Epidermal melanocyte (primary cell): ENCODE results near the gene ARSI.
A peak's percentile ranks its signal among the peaks of the same experiment; 100 is the strongest.

Experiments used
- DNase-seq: peaks from one replicate; pipeline ENCODE4 v3.0.0; 2011; ENCODE audit warnings: low spot score; ENCODE audit not compliant: insufficient read length

Gene ARSI

GRCh38 chr5:150302301-150303069, at the start of gene ARSI:
TSS of gene ARSI (minus strand) at chr5:150302905. CDS start at chr5:150302373, 532 bp downstream.
- peak; percentile 52 for DNase-seq

- DNase-seq, result peak; percentile 51
These were observed 48.0 kb upstream of the ARSI start for GRCh38 chr5:150350524-150351344.

DNA sequence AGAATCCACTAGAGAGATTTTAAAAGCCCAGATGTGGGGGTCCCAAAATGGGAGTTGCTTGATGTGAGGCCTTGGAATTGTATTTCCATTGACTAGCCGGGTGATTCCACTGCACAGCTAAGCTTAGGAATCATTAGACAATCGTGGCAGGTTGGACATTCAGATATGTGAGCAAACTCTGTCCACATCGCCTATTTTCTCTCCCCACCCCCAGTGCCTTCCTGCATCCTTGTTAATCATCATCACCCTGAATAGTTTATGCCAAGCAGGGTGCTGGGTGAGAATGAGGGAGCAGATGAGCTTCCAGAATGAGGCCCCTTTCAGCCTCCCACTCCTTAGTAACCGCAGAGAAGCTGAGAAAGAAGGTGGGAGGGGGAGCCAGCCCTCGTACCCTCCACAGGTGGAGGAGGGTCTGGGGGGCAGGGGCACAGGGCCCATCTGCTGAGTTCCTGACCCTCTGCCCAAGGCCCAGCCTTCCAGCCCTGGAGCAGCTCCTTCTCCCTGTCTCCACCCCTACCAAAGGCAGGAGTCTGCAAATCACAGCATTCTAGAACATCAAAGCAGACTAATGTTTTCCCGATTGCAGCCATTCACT, 47.1 kb upstream of the ARSI start:
- no peak for DNase-seq

- no peak for DNase-seq
These were observed 44.7 kb upstream of the ARSI start for GRCh38 chr5:150347451-150347850.

DNA sequence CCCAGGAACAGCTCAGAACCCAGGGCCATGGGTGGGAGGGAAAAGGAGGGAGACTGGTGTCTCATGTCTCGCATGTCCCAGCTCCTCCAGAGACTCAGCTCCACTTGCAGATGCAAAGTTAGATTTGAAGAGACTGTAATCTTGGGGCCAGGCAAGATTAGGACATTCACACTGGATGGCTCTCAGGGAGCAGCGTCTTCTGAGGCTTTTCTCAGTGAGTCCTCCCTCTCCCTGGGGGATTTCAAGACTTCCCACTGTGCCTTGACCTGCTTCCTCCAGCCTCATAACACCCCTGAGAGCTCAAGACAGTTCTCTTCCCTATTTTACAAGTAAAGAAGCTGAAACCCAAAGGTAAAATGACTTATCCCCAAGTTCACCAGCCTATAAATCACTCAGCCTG, 44.3 kb upstream of the ARSI start:
- DNase-seq, result no peak

DNA sequence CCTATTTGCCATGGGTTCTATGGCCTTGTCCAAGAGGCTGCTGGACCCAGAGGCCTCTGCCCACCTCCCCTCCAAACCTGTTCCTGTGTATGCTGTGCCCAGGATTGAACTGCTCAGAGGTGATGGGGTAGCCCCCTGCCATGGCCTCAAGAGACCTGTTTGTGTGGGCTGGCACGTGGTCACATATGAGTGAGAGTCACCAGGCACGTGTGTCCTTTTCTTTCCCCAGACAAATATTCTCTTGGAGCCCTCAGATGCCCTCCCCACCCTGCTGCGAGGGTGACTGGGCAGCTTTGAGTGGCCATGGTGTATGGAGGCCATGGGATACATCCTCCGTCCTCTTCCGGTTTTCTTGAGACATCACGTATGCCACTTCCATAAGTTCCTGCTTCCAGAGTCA, 43.9 kb upstream of the ARSI start:
- DNase-seq, result no peak

- no peak for DNase-seq
These were observed 43.0 kb upstream of the ARSI start for GRCh38 chr5:150345716-150346115.

DNA sequence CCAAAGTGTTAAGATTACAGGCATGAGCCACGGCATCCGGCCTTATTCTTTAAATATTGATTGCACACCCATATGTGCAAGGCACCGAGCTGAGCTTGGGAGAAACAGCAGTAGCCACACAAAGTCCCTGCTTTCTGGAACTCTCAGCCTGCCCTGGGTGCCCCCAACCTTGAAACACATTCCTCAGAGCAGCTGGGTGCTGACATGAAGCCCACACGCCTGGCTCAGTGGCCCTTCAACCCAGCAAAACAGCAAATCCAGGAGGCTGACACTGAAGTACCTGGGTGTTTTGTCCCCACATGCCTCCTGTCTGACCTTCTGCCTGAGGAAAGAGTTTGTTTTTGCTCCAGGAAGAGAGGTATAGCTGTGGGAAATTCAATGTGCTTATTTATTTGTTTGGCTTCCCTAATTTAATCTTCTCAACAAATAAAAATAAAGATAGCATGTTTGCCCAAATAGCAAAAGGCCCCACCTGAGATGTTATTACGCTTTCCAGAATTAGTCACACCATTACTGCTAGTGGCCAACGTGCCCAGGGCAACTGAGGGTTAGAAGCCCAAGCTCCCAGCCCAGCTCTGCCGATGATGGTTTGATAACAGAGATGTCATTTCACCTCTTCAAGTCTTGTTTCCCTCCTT, 41.4 kb upstream of the ARSI start:
- no peak for DNase-seq

DNA sequence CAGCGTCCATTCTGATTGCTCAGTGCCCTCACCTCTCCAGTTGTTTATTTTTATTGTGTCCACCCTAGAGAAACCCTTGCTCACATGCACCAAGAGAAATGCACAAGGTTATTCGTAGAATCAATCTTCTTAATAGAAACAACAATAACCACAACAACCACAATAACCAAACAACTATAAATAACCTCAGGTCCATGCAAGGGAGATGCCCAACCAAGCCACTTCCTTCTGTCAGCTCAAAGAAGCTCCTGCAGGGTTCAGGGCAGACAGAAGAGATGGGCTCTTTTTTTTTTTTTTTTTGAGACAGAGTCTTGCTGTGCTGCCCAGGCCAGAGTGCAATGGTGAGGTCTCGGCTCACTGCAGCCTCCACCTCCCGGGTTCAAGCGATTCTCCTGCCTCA, 39.9 kb upstream of the ARSI start:
- DNase-seq, result no peak

DNA sequence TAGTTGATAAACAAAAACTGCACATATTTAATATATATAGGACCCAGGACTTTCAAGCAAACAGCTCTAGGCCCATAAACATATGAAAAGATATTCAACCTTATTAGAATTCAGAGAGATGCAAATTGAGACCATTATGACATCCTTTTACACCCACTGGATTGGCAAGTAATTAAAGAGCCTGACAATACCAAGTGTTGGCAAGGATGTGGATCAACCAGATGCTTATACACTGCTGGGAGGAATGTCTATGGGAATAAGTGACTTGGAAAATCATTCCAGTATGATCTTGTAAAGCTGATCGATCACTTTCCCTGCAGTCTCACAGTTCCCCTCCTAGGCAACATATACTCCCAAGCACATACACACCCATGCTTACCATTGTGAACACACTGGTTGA, 39.3 kb upstream of the ARSI start:
- no peak for DNase-seq

GRCh38 chr5:150341331-150341730, 38.6 kb upstream of the ARSI start:
- no peak for DNase-seq

DNA sequence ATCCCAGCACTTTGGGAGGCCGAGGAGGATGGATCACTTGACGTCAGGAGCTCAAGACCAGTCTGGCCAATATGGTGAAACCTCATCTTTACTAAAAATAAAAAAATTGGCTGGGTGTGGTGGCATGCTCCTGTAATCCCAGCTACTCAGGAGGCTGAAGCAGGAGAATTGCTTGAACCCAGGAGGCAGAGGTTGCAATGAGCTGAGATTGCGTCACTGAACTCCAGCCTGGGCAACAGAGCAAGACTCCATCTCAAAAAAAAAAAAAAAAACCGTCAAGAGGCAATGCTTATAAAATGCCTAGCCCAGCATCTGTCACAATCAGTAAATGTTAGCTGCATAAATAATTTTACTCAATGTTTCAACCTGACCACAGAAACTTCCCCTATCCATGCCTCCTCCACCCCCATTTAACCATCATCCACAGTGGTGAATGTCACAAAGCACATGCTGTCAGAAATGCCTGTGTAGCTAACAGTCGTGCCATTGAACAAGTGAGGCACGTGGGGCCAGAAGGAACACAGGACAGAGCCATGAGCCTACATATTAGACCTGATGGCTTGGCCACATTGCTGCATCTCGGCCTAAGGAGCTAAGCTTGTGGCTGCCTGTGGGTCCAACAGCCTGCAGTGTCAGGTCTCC, 38.0 kb upstream of the ARSI start:
- peak; percentile 31 for DNase-seq

GRCh38 chr5:150339841-150340240, 37.1 kb upstream of the ARSI start:
- DNase-seq, result no peak

GRCh38 chr5:150339165-150339564, 36.5 kb upstream of the ARSI start:
- peak; percentile 67 for DNase-seq

GRCh38 chr5:150338546-150338945, 35.8 kb upstream of the ARSI start:
- no peak for DNase-seq

DNA sequence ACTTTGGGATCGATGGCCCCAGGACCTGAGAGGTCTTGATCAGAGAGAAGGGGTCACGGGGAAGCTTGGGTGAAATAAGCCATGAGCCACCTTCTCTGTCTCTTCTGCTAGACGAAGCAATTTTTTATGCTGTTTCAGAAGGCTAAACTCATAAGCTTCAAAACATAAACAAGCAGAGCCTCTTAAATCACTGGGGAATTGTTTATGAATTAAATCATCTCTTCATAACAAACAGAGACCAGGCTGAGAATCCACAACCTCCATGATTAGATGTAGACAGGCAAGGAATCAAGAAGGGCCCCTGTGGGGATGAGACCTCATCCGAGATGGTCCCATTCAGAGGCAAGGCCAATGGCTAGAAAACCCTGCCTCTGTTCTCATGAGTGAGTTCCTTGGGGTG, 33.1 kb upstream of the ARSI start:
- no peak for DNase-seq

DNA sequence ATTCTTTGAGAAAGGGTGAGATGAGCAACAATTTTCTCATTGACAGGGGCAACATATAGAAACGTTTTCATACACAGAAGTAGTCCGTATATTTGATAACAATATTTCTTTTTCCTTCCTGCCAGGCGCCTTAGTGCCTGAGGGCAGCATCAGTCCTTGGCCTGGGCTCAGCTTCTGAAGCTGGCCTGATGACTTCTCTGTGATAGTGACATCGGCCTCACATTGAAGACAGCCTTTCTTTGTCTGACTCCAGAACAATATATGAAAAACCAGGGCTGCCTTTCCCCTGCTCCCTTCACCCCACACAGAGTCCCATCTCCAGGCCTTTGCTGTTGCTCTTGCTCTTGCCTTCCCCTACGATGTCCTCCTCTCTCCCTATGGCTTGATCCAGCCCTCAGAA, 30.7 kb upstream of the ARSI start:
- no peak for DNase-seq

GRCh38 chr5:150329881-150330876, 27.5 kb upstream of the ARSI start:
- no peak for DNase-seq

- no peak for DNase-seq
These were observed 26.3 kb upstream of the ARSI start for GRCh38 chr5:150329038-150329437.

GRCh38 chr5:150328515-150328914, 25.8 kb upstream of the ARSI start:
- DNase-seq, result no peak
